KMS-11 (cell line): ENCODE measurements around the gene PDZD2.

ENCODE experiments used
- H2AFZ ChIP-seq: fragments of 200-600 bp; sonication (generic); 2 replicates; pipeline ENCODE4 v1.6.1; 2016; ENCODE audit warnings: antibody characterized with exemption, mixed run types, low read depth
- H3K27ac ChIP-seq: fragments of 200-600 bp; sonication (generic); 2 replicates; pipeline ENCODE4 v1.6.1; 2016; ENCODE audit warnings: mild to moderate bottlenecking, mixed run types
- H3K27me3 ChIP-seq: fragments of 200-600 bp; sonication (generic); 2 replicates; pipeline ENCODE4 v1.6.1; 2017; ENCODE audit warnings: mild to moderate bottlenecking, low read depth, mixed run types, moderate library complexity; ENCODE audit not compliant: insufficient read depth
- H3K36me3 ChIP-seq: fragments of 200-600 bp; sonication (generic); 2 replicates; pipeline ENCODE4 v1.6.1; 2017; ENCODE audit warnings: mild to moderate bottlenecking, mixed run types; ENCODE audit not compliant: insufficient read depth
- H3K4me1 ChIP-seq: fragments of 200-600 bp; sonication (generic); 2 replicates; pipeline ENCODE4 v1.6.1; 2016; ENCODE audit warnings: mild to moderate bottlenecking, low read depth, mixed run types; ENCODE audit not compliant: poor library complexity, severe bottlenecking
- H3K4me2 ChIP-seq: fragments of 200-600 bp; sonication (generic); 2 replicates; pipeline ENCODE4 v1.7.0; 2016; ENCODE audit warnings: mild to moderate bottlenecking, mixed run types
- H3K4me3 ChIP-seq: fragments of 200-600 bp; sonication (generic); IDR thresholded peaks from 2 replicates; pipeline ENCODE4 v1.6.1; 2017; ENCODE audit warnings: low read depth, low read length, mixed read lengths; ENCODE audit not compliant: insufficient read depth
- H3K79me2 ChIP-seq: fragments of 200-600 bp; sonication (generic); 2 replicates; pipeline ENCODE4 v1.6.1; 2016; ENCODE audit warnings: low read depth, mixed run types; ENCODE audit not compliant: insufficient read depth
- H3K9ac ChIP-seq: fragments of 200-600 bp; sonication (generic); 2 replicates; pipeline ENCODE4 v1.6.1; 2016; ENCODE audit warnings: mild to moderate bottlenecking, mixed run types
- H4K20me1 ChIP-seq: fragments of 200-600 bp; sonication (generic); 2 replicates; pipeline ENCODE4 v1.6.1; 2016; ENCODE audit warnings: mild to moderate bottlenecking, mixed run types; ENCODE audit not compliant: insufficient read depth
- TF ChIP-seq, protein P1 (sequence below): fragments of 200-600 bp; sonication (generic); conservative IDR thresholded peaks from 2 replicates; pipeline ENCODE4 v1.6.1; 2017; ENCODE audit warnings: low read depth, mild to moderate bottlenecking, antibody characterized with exemption, low read length, moderate library complexity, mixed read lengths

Gene PDZD2

DNA sequence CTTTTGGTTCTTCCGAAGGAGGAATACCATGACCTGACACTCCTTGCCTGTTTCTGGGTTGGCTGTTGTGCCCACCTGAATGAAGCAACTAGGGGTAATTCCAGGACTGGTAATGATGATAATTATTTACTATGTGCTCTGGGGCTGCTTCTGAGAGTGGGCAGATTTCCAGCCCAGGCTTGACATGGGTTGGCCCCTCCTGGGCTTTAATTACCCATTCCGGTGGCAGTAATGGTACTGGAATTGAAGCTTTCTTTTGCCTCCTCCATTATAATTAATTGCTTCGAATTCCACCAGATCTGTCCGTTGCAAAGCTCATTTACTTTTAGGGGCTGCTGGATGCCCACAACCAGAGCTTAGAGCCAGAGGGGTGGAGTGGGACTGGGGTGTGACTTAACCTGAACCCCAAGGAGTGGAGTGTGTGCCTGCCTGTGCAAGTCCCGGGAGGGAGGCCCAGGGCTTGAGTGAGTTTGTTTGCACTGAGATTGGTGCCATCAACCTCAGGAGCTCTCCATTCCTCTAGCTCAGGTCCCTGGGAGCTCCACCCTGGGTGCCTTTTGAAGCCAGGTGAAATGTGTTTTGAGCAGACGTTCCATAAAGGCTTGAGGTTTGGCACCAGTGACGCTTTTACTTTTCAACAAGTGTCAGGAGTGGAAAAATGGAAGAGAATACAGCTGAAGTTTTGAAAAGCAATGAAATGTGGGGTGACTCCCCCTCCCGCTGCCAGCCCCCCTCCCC lies 214.6 kb downstream of the PDZD2 start:
- TF ChIP-seq, protein P1, sequence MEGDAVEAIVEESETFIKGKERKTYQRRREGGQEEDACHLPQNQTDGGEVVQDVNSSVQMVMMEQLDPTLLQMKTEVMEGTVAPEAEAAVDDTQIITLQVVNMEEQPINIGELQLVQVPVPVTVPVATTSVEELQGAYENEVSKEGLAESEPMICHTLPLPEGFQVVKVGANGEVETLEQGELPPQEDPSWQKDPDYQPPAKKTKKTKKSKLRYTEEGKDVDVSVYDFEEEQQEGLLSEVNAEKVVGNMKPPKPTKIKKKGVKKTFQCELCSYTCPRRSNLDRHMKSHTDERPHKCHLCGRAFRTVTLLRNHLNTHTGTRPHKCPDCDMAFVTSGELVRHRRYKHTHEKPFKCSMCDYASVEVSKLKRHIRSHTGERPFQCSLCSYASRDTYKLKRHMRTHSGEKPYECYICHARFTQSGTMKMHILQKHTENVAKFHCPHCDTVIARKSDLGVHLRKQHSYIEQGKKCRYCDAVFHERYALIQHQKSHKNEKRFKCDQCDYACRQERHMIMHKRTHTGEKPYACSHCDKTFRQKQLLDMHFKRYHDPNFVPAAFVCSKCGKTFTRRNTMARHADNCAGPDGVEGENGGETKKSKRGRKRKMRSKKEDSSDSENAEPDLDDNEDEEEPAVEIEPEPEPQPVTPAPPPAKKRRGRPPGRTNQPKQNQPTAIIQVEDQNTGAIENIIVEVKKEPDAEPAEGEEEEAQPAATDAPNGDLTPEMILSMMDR: no peak
- Histone ChIP-seq H3K36me3 (no peaks in the 10 kb centered on the region), H2AFZ (no peak overlapping the region), H3K4me1 (no peaks in the 10 kb centered on the region), H3K4me3 (no peak overlapping the region), H3K27ac (no peak overlapping the region), H3K27me3 (no peaks in the 10 kb centered on the region), H3K4me2 (no peak overlapping the region), H4K20me1 (no peaks in the 10 kb centered on the region), H3K9ac (no peak overlapping the region), H3K79me2 (no peaks in the 10 kb centered on the region)

- TF ChIP-seq, protein P1: no peak
- no peak overlapping the region for H2AFZ ChIP-seq
- no peaks in the 10 kb centered on the region for H3K79me2 ChIP-seq
- H4K20me1 ChIP-seq: no peaks in the 10 kb centered on the region
- no peak overlapping the region for H3K9ac ChIP-seq
- H3K27ac ChIP-seq: no peak overlapping the region
- no peaks in the 10 kb centered on the region for H3K4me1 ChIP-seq
- no peaks in the 10 kb centered on the region for H3K36me3 ChIP-seq
- H3K4me3 ChIP-seq: no peak overlapping the region
- no peak overlapping the region for H3K4me2 ChIP-seq
- no peaks in the 10 kb centered on the region for H3K27me3 ChIP-seq
Observed at GRCh38 chr5:31854181-31855133, 215.5 kb downstream of the PDZD2 start.

- Histone ChIP-seq H3K4me3 (no peak overlapping the region), H3K36me3 (no peaks in the 10 kb centered on the region), H3K4me2 (no peak overlapping the region), H3K27ac (no peak overlapping the region), H3K27me3 (no peaks in the 10 kb centered on the region), H3K4me1 (no peaks in the 10 kb centered on the region), H3K9ac (no peak overlapping the region), H4K20me1 (no peaks in the 10 kb centered on the region), H2AFZ (no peak overlapping the region), H3K79me2 (no peaks in the 10 kb centered on the region)
- TF ChIP-seq, protein P1: no peak
Observed at GRCh38 chr5:31855134-31856040, 216.5 kb downstream of the PDZD2 start.

DNA sequence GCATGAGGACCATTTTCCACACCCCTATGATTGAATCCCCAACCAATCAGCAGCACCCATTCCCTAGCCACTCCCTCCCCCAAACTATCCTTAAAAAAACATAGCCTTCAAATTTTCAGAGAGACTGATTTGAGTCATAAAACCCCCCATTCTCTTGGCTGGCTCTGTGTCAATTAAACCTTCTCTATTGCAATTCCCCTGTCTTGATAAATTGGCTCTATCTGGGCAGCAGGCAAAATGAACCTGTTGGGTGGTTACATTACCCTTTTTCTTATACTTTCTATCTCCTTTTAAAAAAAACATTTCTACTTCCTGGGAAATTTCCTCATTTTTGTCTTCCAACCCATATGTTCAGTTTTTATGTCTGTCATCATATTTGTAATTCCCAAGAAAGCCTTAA lies 220.2 kb downstream of the PDZD2 start:
- TF ChIP-seq, protein P1: no peak
- H3K79me2 ChIP-seq: no peaks in the 10 kb centered on the region
- no peaks in the 10 kb centered on the region for H3K36me3 ChIP-seq
- no peak overlapping the region for H3K9ac ChIP-seq
- H3K27me3 ChIP-seq: no peaks in the 10 kb centered on the region
- H3K27ac ChIP-seq: no peak overlapping the region
- H2AFZ ChIP-seq: no peak overlapping the region
- no peak overlapping the region for H3K4me2 ChIP-seq
- no peaks in the 10 kb centered on the region for H4K20me1 ChIP-seq
- no peak overlapping the region for H3K4me3 ChIP-seq
- no peaks in the 10 kb centered on the region for H3K4me1 ChIP-seq
